ENCODE results near the gene NLE1. TPM values are rescaled to one million over a fixed set of nuclear protein-coding genes. Genes with fewer than 3 reads are reported as not detected.
"Not testable (repeated sequence)": the region's sequence is repeated elsewhere in the genome, so short reads cannot be mapped to it uniquely, and the experiment has no call there.

Gene NLE1
- total RNA-seq, 2 donors from 2014 or later: 17.7 to 35.6 TPM

- H3K36me3 Mint-ChIP-seq: peaks cover 7 to 13% of the 10 kb centered on the region in 2 donors
- not testable (repeated sequence) for H3K27ac Mint-ChIP-seq; DNase-seq (ENCODE audit: low spot score in 2 of 2); ATAC-seq; H3K9me3 Mint-ChIP-seq
Observed at GRCh38 chr17:35110791-35111190, 31.3 kb downstream of the NLE1 start.

- DNase-seq (ENCODE audit: low spot score in 2 of 2): no peak
- Mint-ChIP-seq H3K36me3 (peaks cover 0 to 23% of the 10 kb centered on the region in 2 donors), H3K27ac (peak overlapping the region in 1 of 2 donors; percentile 75), H3K9me3 (no peaks in the 10 kb centered on the region)
- no peak for ATAC-seq
Observed at GRCh38 chr17:35104844-35105450, 37.2 kb downstream of the NLE1 start.

GRCh38 chr17:35103271-35103670 lies 38.8 kb downstream of the NLE1 start:
- DNase-seq (ENCODE audit: low spot score in 2 of 2): no peak
- H3K27ac Mint-ChIP-seq: no peak overlapping the region
- H3K9me3 Mint-ChIP-seq: no peaks in the 10 kb centered on the region
- no peak for ATAC-seq
- H3K36me3 Mint-ChIP-seq: peaks cover 0 to 23% of the 10 kb centered on the region in 2 donors

GRCh38 chr17:35101725-35102124 lies 40.4 kb downstream of the NLE1 start:
- Mint-ChIP-seq H3K27ac (peak overlapping the region in 1 of 2 donors; percentile 31), H3K9me3 (no peaks in the 10 kb centered on the region), H3K36me3 (peaks cover 0 to 18% of the 10 kb centered on the region in 2 donors)
- peak in 1 of 2 donors; percentile 28 for ATAC-seq
- no peak for DNase-seq (ENCODE audit: low spot score in 2 of 2)

GRCh38 chr17:35101036-35101435 lies 41.1 kb downstream of the NLE1 start:
- peaks cover 0 to 12% of the 10 kb centered on the region in 2 donors for H3K36me3 Mint-ChIP-seq
- H3K9me3 Mint-ChIP-seq: no peaks in the 10 kb centered on the region
- ATAC-seq (no peak), DNase-seq (ENCODE audit: low spot score in 2 of 2) (no peak)
- no peak overlapping the region for H3K27ac Mint-ChIP-seq

- Mint-ChIP-seq H3K27ac (peak overlapping the region in 1 of 2 donors; percentile 63), H3K36me3 (peaks cover 0 to 6% of the 10 kb centered on the region in 2 donors), H3K9me3 (no peaks in the 10 kb centered on the region)
- ATAC-seq: no peak
- DNase-seq (ENCODE audit: low spot score in 2 of 2): no peak
Observed at GRCh38 chr17:35099908-35100307, 42.2 kb downstream of the NLE1 start.

- H3K27ac Mint-ChIP-seq: peak overlapping the region in 1 of 2 donors; percentile 9
- no peak for ATAC-seq
Observed at GRCh38 chr17:35097776-35098175, 44.3 kb downstream of the NLE1 start.

GRCh38 chr17:35095741-35096140 lies 46.4 kb downstream of the NLE1 start:
- ATAC-seq (no peak), DNase-seq (ENCODE audit: low spot score in 2 of 2) (no peak)
- Mint-ChIP-seq H3K36me3 (no peaks in the 10 kb centered on the region), H3K9me3 (no peaks in the 10 kb centered on the region), H3K27ac (no peak overlapping the region)

More at GRCh38 chr17:35097776-35098175, 44.3 kb downstream of the NLE1 start:
- no peak for DNase-seq (ENCODE audit: low spot score in 2 of 2)
- peaks cover 0 to 5% of the 10 kb centered on the region in 2 donors for H3K36me3 Mint-ChIP-seq
- no peaks in the 10 kb centered on the region for H3K9me3 Mint-ChIP-seq

GRCh38 chr17:35094902-35095301 lies 47.2 kb downstream of the NLE1 start:
- no peaks in the 10 kb centered on the region for H3K9me3 Mint-ChIP-seq
- H3K36me3 Mint-ChIP-seq: no peaks in the 10 kb centered on the region
- ATAC-seq: peak; percentile 65 to 88
- H3K27ac Mint-ChIP-seq: no peak overlapping the region
- DNase-seq (ENCODE audit: low spot score in 2 of 2): no peak

GRCh38 chr17:35090707-35091106 lies 51.4 kb downstream of the NLE1 start:
- not testable (repeated sequence) for H3K36me3 Mint-ChIP-seq; ATAC-seq; DNase-seq (ENCODE audit: low spot score in 2 of 2); H3K9me3 Mint-ChIP-seq; H3K27ac Mint-ChIP-seq

- no peaks in the 10 kb centered on the region for H3K9me3 Mint-ChIP-seq
- ATAC-seq: peak; percentile 37 to 48
- DNase-seq (ENCODE audit: low spot score in 2 of 2): no peak
- H3K36me3 Mint-ChIP-seq: peaks cover 0 to 5% of the 10 kb centered on the region in 2 donors
- H3K27ac Mint-ChIP-seq: peak overlapping the region; percentile 88 to 92
Observed at GRCh38 chr17:35089586-35090296, 52.4 kb downstream of the NLE1 start.

GRCh38 chr17:35088881-35089585 lies 53.1 kb downstream of the NLE1 start:
- no peaks in the 10 kb centered on the region for H3K9me3 Mint-ChIP-seq
- ATAC-seq (peak; percentile 74 to 80), DNase-seq (ENCODE audit: low spot score in 2 of 2) (peak; percentile 90 to 93)
- peaks cover 0 to 5% of the 10 kb centered on the region in 2 donors for H3K36me3 Mint-ChIP-seq
- H3K27ac Mint-ChIP-seq: peak overlapping the region; percentile 88 to 92

- Mint-ChIP-seq H3K9me3 (no peaks in the 10 kb centered on the region), H3K27ac (peak overlapping the region; percentile 59 to 85), H3K36me3 (peaks cover 0 to 5% of the 10 kb centered on the region in 2 donors)
- peak in 1 of 2 donors; percentile 27 for DNase-seq (ENCODE audit: low spot score in 2 of 2)
- peak; percentile 4 to 10 for ATAC-seq
Observed at GRCh38 chr17:35088356-35088880, 53.7 kb downstream of the NLE1 start.

- no peaks in the 10 kb centered on the region for H3K9me3 Mint-ChIP-seq
- ATAC-seq: peak; percentile 0 to 1
- peak overlapping the region; percentile 59 to 85 for H3K27ac Mint-ChIP-seq
- peaks cover 0 to 5% of the 10 kb centered on the region in 2 donors for H3K36me3 Mint-ChIP-seq
- no peak for DNase-seq (ENCODE audit: low spot score in 2 of 2)
Observed at GRCh38 chr17:35087731-35088355, 54.3 kb downstream of the NLE1 start.

GRCh38 chr17:35086931-35087573 lies 55.1 kb downstream of the NLE1 start:
- Mint-ChIP-seq H3K9me3 (no peaks in the 10 kb centered on the region), H3K27ac (no peak overlapping the region), H3K36me3 (peaks cover 0 to 5% of the 10 kb centered on the region in 2 donors)
- DNase-seq (ENCODE audit: low spot score in 2 of 2) (no peak), ATAC-seq (no peak)

GRCh38 chr17:35086164-35086563 lies 55.9 kb downstream of the NLE1 start:
- H3K27ac Mint-ChIP-seq: no peak overlapping the region
- ATAC-seq (no peak), DNase-seq (ENCODE audit: low spot score in 2 of 2) (no peak)
- H3K36me3 Mint-ChIP-seq: peaks cover 0 to 5% of the 10 kb centered on the region in 2 donors
- H3K9me3 Mint-ChIP-seq: no peaks in the 10 kb centered on the region

All from activated naive CD4-positive, alpha-beta T cell treated with anti-CD3 and anti-CD28 coated beads, Interleukin-2, amount 50 U/mL, for 72 hours (primary cell).